Fibroblast of lung (primary cell): ENCODE results near the gene SEPTIN14. TPM values are rescaled to one million over a fixed set of nuclear protein-coding genes. Genes with fewer than 3 reads are reported as not detected.
"Not testable (repeated sequence)": the region's sequence is repeated elsewhere in the genome, so short reads cannot be mapped to it uniquely, and the experiment has no call there.

Source experiments
- DNase-seq, 2 donors: peaks; one replicate each; pipeline versions ENCODE4 v3.0.0 to v3.0.0-alpha.2; 2010; ENCODE audit warnings: low read depth in 2 of 2
- H2AFZ ChIP-seq: 2 replicates; pipeline ENCODE4 v1.5.1; 2012; ENCODE audit warnings: low read length, control low read depth, inconsistent platforms
- H3K27ac ChIP-seq: 2 replicates; pipeline ENCODE4 v1.5.1; 2011; ENCODE audit warnings: low read length, control low read depth; ENCODE audit not compliant: insufficient read depth
- H3K27me3 ChIP-seq: 2 replicates; pipeline ENCODE4 v1.5.1; 2011; ENCODE audit warnings: mild to moderate bottlenecking, low read length; ENCODE audit not compliant: control insufficient read depth, insufficient read depth
- H3K36me3 ChIP-seq: 2 replicates; pipeline ENCODE4 v1.5.1; 2011; ENCODE audit warnings: low read length; ENCODE audit not compliant: control insufficient read depth, insufficient read depth
- H3K4me1 ChIP-seq: 2 replicates; pipeline ENCODE4 v1.5.1; 2011; ENCODE audit warnings: low read length; ENCODE audit not compliant: control insufficient read depth, insufficient read depth; ENCODE audit errors: extremely low read depth
- H3K4me2 ChIP-seq: 2 replicates; pipeline ENCODE4 v1.5.1; 2011; ENCODE audit warnings: low read length, control low read depth; ENCODE audit not compliant: insufficient read depth; ENCODE audit errors: extremely low read depth
- H3K4me3 ChIP-seq, 4 experiments: fragments of 200-600 bp in 1 of 4; sonication (generic) in 1 of 4; replicated peaks in 1 of 4; 2 replicates each; pipeline ENCODE4 v1.5.1; 2011 to 2016; ENCODE audit warnings: low read length in 4 of 4, low read depth in 3 of 4, mild to moderate bottlenecking in 3 of 4, control low read depth in 2 of 4, inconsistent platforms in 1 of 4, mixed read lengths in 1 of 4; ENCODE audit not compliant: insufficient read depth in 1 of 4; ENCODE audit errors: control extremely low read depth in 1 of 4
- H3K79me2 ChIP-seq: 2 replicates; pipeline ENCODE4 v1.5.1; 2012; ENCODE audit warnings: mild to moderate bottlenecking, low read length, inconsistent platforms; ENCODE audit not compliant: control insufficient read depth, insufficient read depth
- H3K9ac ChIP-seq: 2 replicates; pipeline ENCODE4 v1.5.1; 2011; ENCODE audit warnings: mild to moderate bottlenecking, low read length, control low read depth; ENCODE audit not compliant: insufficient read depth
- H3K9me3 ChIP-seq: 2 replicates; pipeline ENCODE4 v1.5.1; 2012; ENCODE audit warnings: low read depth, low read length; ENCODE audit not compliant: control insufficient read depth, insufficient read depth
- H4K20me1 ChIP-seq: 2 replicates; pipeline ENCODE4 v1.5.1; 2011; ENCODE audit warnings: low read length; ENCODE audit not compliant: control insufficient read depth, insufficient read depth; ENCODE audit errors: extremely low read depth
- CTCF ChIP-seq, 2 donors: IDR thresholded peaks in 1 of 2; conservative IDR thresholded peaks in 1 of 2; 1 replicate in 1 of 2; 2 replicates in 1 of 2; pipeline ENCODE4 v1.5.1; 2011 to 2012; ENCODE audit warnings: low read length in 2 of 2, control low read depth in 1 of 2, inconsistent platforms in 1 of 2, low read depth in 1 of 2, mild to moderate bottlenecking in 1 of 2
- EZH2 ChIP-seq: IDR thresholded peaks from 2 replicates; pipeline ENCODE4 v1.5.1; 2012; ENCODE audit warnings: low read length, control low read depth, mild to moderate bottlenecking; ENCODE audit errors: missing control alignments
- polyA minus RNA-seq: library from RNA; depleted of rRNA, polyadenylated mRNA; stranded (reverse); fragments of >200 nt; gene quantifications from 2 replicates; pipeline ENCODE4 v1.2.3, GENCODE V29; 2011; ENCODE audit warnings: low replicate concordance
- polyA plus RNA-seq, 2 donors: library from polyadenylated mRNA; depleted of rRNA in 1 of 2; stranded (reverse) in 1 of 2; unstranded in 1 of 2; fragments of >200 nt; gene quantifications; 2 replicates each; pipeline ENCODE4 v1.2.1, GENCODE V29; 2011 to 2012; ENCODE audit warnings: missing spikeins in 1 of 2
- total RNA-seq: library from RNA; depleted of rRNA; stranded (reverse); fragments of >200 nt; gene quantifications from 2 replicates; pipeline ENCODE4 v1.2.1, GENCODE V29; 2014

SEPTIN14 gene
- total RNA-seq (not detected in 2 replicates), polyA plus RNA-seq (not detected in 2 replicates), polyA minus RNA-seq (not detected in 2 replicates)
- not detected in 2 replicates for polyA plus RNA-seq (2012)

DNA sequence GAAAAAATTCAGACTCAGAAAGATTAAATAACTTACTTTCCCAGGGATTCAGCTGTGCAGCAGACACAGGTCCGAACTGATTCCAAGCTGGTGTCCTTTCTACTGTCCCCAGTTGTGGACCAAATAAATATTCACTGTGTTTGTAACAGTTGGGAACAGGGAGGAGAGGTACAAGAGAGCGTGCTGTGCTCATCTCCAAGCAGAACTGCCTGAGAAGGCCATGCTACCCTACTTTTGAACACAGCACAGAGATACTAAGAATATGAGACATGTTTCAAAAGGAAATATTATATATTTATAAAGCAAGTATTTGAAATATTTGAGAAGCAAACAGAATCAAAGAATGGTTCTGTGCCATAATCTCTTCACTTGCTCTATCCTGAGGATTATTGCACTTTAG is at the start of gene SEPTIN14:
TSS of gene SEPTIN14 (minus strand) at position 101 of the 400 bp plus-strand sequence. CDS start 756 bp downstream, outside the sequence.
- H3K9ac ChIP-seq, H4K20me1 ChIP-seq, DNase-seq, H3K27ac ChIP-seq, H3K4me3 ChIP-seq, H3K4me2 ChIP-seq, H3K4me1 ChIP-seq, H3K27me3 ChIP-seq, H3K79me2 ChIP-seq, H3K9me3 ChIP-seq, H2AFZ ChIP-seq, H3K36me3 ChIP-seq: not testable (repeated sequence)

- Histone ChIP-seq H3K9me3 (no peaks in the 10 kb centered on the region), H2AFZ (no peak overlapping the region)
- TF ChIP-seq CTCF (conservative IDR thresholded peaks at IDR 0.05 in 1 of 2, IDR thresholded peaks at IDR 0.05 in 1 of 2; ENCODE audit: low read depth in 1 of 2, low read length in 2 of 2): no peak
- TF ChIP-seq EZH2: no peak
Observed at GRCh38 chr7:55903985-55904759, 41.6 kb upstream of the SEPTIN14 start.

DNA sequence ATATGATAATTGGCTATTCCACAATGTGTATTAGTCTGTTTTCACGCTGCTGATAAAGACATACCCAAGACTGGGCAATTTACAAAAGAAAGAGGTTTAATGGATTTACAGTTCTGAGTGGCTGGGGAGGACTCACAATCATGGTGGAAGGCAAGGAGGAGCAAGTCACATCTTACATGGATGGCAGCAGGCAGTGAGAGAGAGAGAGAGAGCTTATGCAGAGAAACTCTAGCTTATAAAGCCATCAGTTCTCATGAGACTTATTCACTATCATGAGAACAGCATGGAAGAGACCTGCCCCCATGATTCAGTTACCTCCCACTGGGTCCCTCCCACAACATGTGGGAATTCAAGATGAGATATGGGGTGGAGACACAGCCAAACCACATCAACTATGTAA is 38.5 kb upstream of the SEPTIN14 start:
- H3K27me3 ChIP-seq, H3K4me2 ChIP-seq, H3K4me3 ChIP-seq, H2AFZ ChIP-seq, H3K9ac ChIP-seq, DNase-seq, H3K27ac ChIP-seq, H4K20me1 ChIP-seq, H3K36me3 ChIP-seq, H3K79me2 ChIP-seq, H3K4me1 ChIP-seq, H3K9me3 ChIP-seq: not testable (repeated sequence)

More at GRCh38 chr7:55903985-55904759, 41.6 kb upstream of the SEPTIN14 start:
- H3K4me2 ChIP-seq: no peak overlapping the region
- no peaks in the 10 kb centered on the region for H3K27me3 ChIP-seq
- no peak overlapping the region for H3K4me3 ChIP-seq
- DNase-seq: no peak
- no peaks in the 10 kb centered on the region for H4K20me1 ChIP-seq
- H3K36me3 ChIP-seq: no peaks in the 10 kb centered on the region
- no peak overlapping the region for H3K9ac ChIP-seq
- H3K27ac ChIP-seq: no peak overlapping the region
- no peaks in the 10 kb centered on the region for H3K79me2 ChIP-seq
- H3K4me1 ChIP-seq: no peaks in the 10 kb centered on the region

DNA sequence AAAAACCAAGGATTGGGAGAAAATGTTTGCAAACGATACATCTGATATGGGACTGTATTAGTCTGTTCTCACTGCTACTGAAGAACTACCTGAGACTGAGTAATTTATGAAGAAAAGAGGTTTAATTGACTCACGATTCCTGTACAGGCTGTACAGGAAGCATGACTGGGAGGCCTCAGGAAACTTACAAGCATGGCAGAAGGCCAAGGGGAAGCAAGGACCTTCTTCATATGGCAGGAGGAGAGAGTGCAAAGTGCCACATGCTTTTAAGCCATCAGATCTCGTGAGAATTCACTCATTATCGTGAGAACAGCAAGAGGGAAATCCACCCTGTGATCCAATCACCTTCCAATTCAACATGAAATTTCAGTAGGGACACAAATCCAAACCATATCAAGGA is 35.7 kb upstream of the SEPTIN14 start:
- no peaks in the 10 kb centered on the region for H3K9me3 ChIP-seq
- H4K20me1 ChIP-seq: no peaks in the 10 kb centered on the region
- no peaks in the 10 kb centered on the region for H3K36me3 ChIP-seq
- TF ChIP-seq EZH2 (no peak), CTCF (conservative IDR thresholded peaks at IDR 0.05 in 1 of 2, IDR thresholded peaks at IDR 0.05 in 1 of 2; ENCODE audit: low read depth in 1 of 2, low read length in 2 of 2) (no peak)
- DNase-seq: no peak
- no peaks in the 10 kb centered on the region for H3K27me3 ChIP-seq
- H3K9ac ChIP-seq: no peak overlapping the region
- H3K79me2 ChIP-seq: no peaks in the 10 kb centered on the region
- H3K4me2 ChIP-seq: no peak overlapping the region
- H3K27ac ChIP-seq: no peak overlapping the region
- no peaks in the 10 kb centered on the region for H3K4me1 ChIP-seq
- no peak overlapping the region for H2AFZ ChIP-seq
- no peak overlapping the region for H3K4me3 ChIP-seq
